Stimulated activated CD4-positive, alpha-beta T cell treated with anti-CD3 and anti-CD28 coated beads, Interleukin-2, amount 100 ng/mL, for 24 hours (primary cell): ENCODE data around the gene PRMT2.
"Not testable (repeated sequence)": the region's sequence is repeated elsewhere in the genome, so short reads cannot be mapped to it uniquely, and the experiment has no call there.

Source experiments
- DNase-seq, 2 donors: peaks; one replicate each; pipeline ENCODE4 v3.0.0-alpha.2; 2020

PRMT2 gene

GRCh38 chr21:46675595-46676280 lies 40.3 kb downstream of the PRMT2 start:
- no peak for DNase-seq

- not testable (repeated sequence) for DNase-seq
These were observed 41.1 kb downstream of the PRMT2 start for GRCh38 chr21:46676542-46676941.

- DNase-seq = not testable (repeated sequence)
These were observed 46.1 kb downstream of the PRMT2 start for GRCh38 chr21:46681593-46681992.

- DNase-seq = not testable (repeated sequence)
These were observed 63.2 kb downstream of the PRMT2 start for GRCh38 chr21:46698652-46699051.

- not testable (repeated sequence) for DNase-seq
These were observed 63.6 kb downstream of the PRMT2 start for GRCh38 chr21:46699104-46699503.
